Measurements from ENCODE around the gene QSOX1. TPM values are rescaled to one million over a fixed set of nuclear protein-coding genes. Genes with fewer than 3 reads are reported as not detected.

Gene QSOX1
- total and polyA plus RNA-seq, 2 of the 4 experiments (the other 2 are of a cell fraction) = 102 to 791 TPM

- Histone ChIP-seq H3K36me3 (ENCODE audit: control insufficient read depth, insufficient read depth, low read length) (peaks cover 83% of the 10 kb centered on the region), H2BK15ac (ENCODE audit: low read depth, low read length) (no peak overlapping the region), H3K4ac (ENCODE audit: low read depth, low read length) (no peak overlapping the region), H3K27ac (ENCODE audit: insufficient read depth, low read length) (peak overlapping the region; percentile 2; the same call in 1 of the 2 replicates), H4K5ac (ENCODE audit: low read depth, low read length) (no peak overlapping the region; the same call in 1 of the 2 replicates), H3K9ac (ENCODE audit: low read depth, low read length) (peak overlapping the region; percentile 16; the same call in 1 of the 2 replicates), H3K79me1 (ENCODE audit: low read depth in 1 of 2, low read length in 2 of 2) (peaks cover 59 to 93% of the 10 kb centered on the region in 2 experiments), H3K27me3 (ENCODE audit: control insufficient read depth, insufficient read depth, low read length) (no peaks in the 10 kb centered on the region), H2AK5ac (ENCODE audit: low read depth, low read length) (no peak overlapping the region), H3K23ac (ENCODE audit: low read depth, low read length) (peak overlapping the region; percentile 0; the same call in 1 of the 2 replicates), H3K14ac (replicated peaks; ENCODE audit: low read depth, low read length) (0 out of 2 replicates have a peak overlapping the region, but pooled peaks have one; percentile 5), H2BK120ac (ENCODE audit: low read depth, low read length) (no peak overlapping the region), H3K56ac (ENCODE audit: extremely low read depth, insufficient read depth, low read length) (no peak overlapping the region), H3K4me2 (ENCODE audit: low read depth, low read length) (no peak overlapping the region), H3K4me3 (ENCODE audit: insufficient read depth, low read depth, low read length) (no peak overlapping the region), H3K4me1 (ENCODE audit: control insufficient read depth, insufficient read depth, low read length) (peaks cover 57% of the 10 kb centered on the region), H2BK5ac (ENCODE audit: low read depth, low read length, poor library complexity, severe bottlenecking) (no peak overlapping the region), H3K18ac (ENCODE audit: low read depth, low read length) (no peak overlapping the region), H3K9me3 (ENCODE audit: control insufficient read depth, insufficient read depth, low read length) (no peaks in the 10 kb centered on the region), H2AK9ac (replicated peaks; ENCODE audit: low read depth, low read length, poor library complexity) (no peak overlapping the region), H4K8ac (ENCODE audit: low read depth in 2 of 2, low read length in 2 of 2) (no peak overlapping the region), H4K91ac (ENCODE audit: insufficient read depth, low read depth, low read length) (no peak overlapping the region), H2AFZ (replicated peaks; ENCODE audit: low read length, poor library complexity) (no peak overlapping the region), H4K20me1 (ENCODE audit: insufficient read depth, low read length) (peaks cover 100% of the 10 kb centered on the region), H3K9me1 (ENCODE audit: insufficient read depth, low read length) (peaks cover 63% of the 10 kb centered on the region), H2BK20ac (ENCODE audit: low read depth, low read length) (no peak overlapping the region)
- in situ Hi-C loops (cut with MboI; ENCODE audit: low sequenced_read_pairs) = loop anchor here (25.0 kb wide), 1 partner anchor 455 kb away; no protein-coding TSS in a partner anchor
- 80% methylated on average over 5 of the region's 8 CpGs; no CpG with 5 or more reads in 1 of the 2 experiments for WGBS, 2 experiments (ENCODE audit: extremely low coverage in 2 of 2, insufficient read length in 1 of 2)
- dilution Hi-C loops (cut with HindIII; ENCODE audit: low sequenced_read_pairs, unreplicated experiment) = loop anchor here (25.0 kb wide), 1 partner anchor 130 kb away; no protein-coding TSS in a partner anchor
- TSS peak; percentile 5 for BruUV-seq (replicated peaks)
- CTCF ChIA-PET = interaction anchor here (0.6 kb wide), 1 partner anchor 132 kb away, joined by 3 read pairs; no protein-coding TSS in a partner anchor
- DNase-seq = no peak
- POLR2A ChIA-PET (ENCODE audit: unreplicated experiment) = no interaction called here
- intact Hi-C loops (cut with micrococcal nuclease) = no loop called here
- no peak for ATAC-seq (ENCODE audit: low read depth)
- TF ChIP-seq SMC3 (IDR thresholded peaks at IDR 0.05; ENCODE audit: low read depth, low read length) (no peak), RAD21 (IDR thresholded peaks at IDR 0.05; ENCODE audit: low read length) (no peak), BHLHE40 (IDR thresholded peaks at IDR 0.05; ENCODE audit: low read depth, low read length) (no peak), RFX5 (IDR thresholded peaks at IDR 0.05; ENCODE audit: low read depth, low read length) (no peak), ELK1 (IDR thresholded peaks at IDR 0.05; ENCODE audit: borderline replicate concordance, low read depth, low read length) (no peak), MXI1 (IDR thresholded peaks at IDR 0.05; ENCODE audit: borderline replicate concordance, low read depth, low read length) (no peak), NFE2L2 (IDR thresholded peaks at IDR 0.05; ENCODE audit: low read depth, low read length) (no peak), CEBPB (IDR thresholded peaks at IDR 0.05; ENCODE audit: low read depth, low read length) (no peak), FOS (IDR thresholded peaks at IDR 0.05; ENCODE audit: low read depth, low read length) (no peak), RCOR1 (IDR thresholded peaks at IDR 0.05; ENCODE audit: insufficient replicate concordance, low read length) (no peak), POLR2A (IDR thresholded peaks at IDR 0.05; ENCODE audit: low read depth, low read length) (no peak), USF2 (IDR thresholded peaks at IDR 0.05; ENCODE audit: low read depth, low read length) (no peak), MAZ (IDR thresholded peaks at IDR 0.05; ENCODE audit: borderline replicate concordance, low read depth, low read length) (no peak), CHD1 (IDR thresholded peaks at IDR 0.05; ENCODE audit: low read depth, low read length) (no peak)
- TF ChIP-seq, protein P1, sequence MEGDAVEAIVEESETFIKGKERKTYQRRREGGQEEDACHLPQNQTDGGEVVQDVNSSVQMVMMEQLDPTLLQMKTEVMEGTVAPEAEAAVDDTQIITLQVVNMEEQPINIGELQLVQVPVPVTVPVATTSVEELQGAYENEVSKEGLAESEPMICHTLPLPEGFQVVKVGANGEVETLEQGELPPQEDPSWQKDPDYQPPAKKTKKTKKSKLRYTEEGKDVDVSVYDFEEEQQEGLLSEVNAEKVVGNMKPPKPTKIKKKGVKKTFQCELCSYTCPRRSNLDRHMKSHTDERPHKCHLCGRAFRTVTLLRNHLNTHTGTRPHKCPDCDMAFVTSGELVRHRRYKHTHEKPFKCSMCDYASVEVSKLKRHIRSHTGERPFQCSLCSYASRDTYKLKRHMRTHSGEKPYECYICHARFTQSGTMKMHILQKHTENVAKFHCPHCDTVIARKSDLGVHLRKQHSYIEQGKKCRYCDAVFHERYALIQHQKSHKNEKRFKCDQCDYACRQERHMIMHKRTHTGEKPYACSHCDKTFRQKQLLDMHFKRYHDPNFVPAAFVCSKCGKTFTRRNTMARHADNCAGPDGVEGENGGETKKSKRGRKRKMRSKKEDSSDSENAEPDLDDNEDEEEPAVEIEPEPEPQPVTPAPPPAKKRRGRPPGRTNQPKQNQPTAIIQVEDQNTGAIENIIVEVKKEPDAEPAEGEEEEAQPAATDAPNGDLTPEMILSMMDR (conservative IDR thresholded peaks at IDR 0.05; ENCODE audit: low read depth, low read length) = no peak
Measured at GRCh38 chr1:180167021-180167701, 12.5 kb downstream of the QSOX1 start.
